Neural cell (in vitro differentiated cells): Measurements from ENCODE around the gene EMC10. TPM values are rescaled to one million over a fixed set of nuclear protein-coding genes. Genes with fewer than 3 reads are reported as not detected.

Experiments
- H2AFZ ChIP-seq: fragments of 200-600, 300-800 bp; sonication (generic), shearing (Covaris generic); 2 replicates; pipeline ENCODE4 v1.6.0; 2014; ENCODE audit warnings: low read depth, mild to moderate bottlenecking, antibody characterized with exemption, low read length, moderate library complexity
- H3F3A ChIP-seq: fragments of 200-600 bp; shearing (Covaris generic); 2 replicates; pipeline ENCODE4 v1.6.1; 2016; ENCODE audit warnings: mild to moderate bottlenecking, moderate library complexity, mixed read lengths, antibody characterized with exemption, low read length; ENCODE audit not compliant: insufficient read depth, poor library complexity, severe bottlenecking
- H3K27ac ChIP-seq: fragments of 200-600, 300-800 bp; sonication (generic), shearing (Covaris generic); 2 replicates; pipeline ENCODE4 v1.5.1; 2014; ENCODE audit warnings: mild to moderate bottlenecking, low read length, moderate library complexity
- H3K27me3 ChIP-seq: fragments of 300-800, 200-600 bp; sonication (generic), shearing (Covaris generic); 2 replicates; pipeline ENCODE4 v1.6.0; 2014; ENCODE audit warnings: mild to moderate bottlenecking, low read depth, low read length, moderate library complexity; ENCODE audit not compliant: insufficient read depth
- H3K36me3 ChIP-seq: fragments of 300-800, 200-600 bp; sonication (generic), shearing (Covaris generic); 2 replicates; pipeline ENCODE4 v1.5.1; 2014; ENCODE audit warnings: mild to moderate bottlenecking, antibody characterized with exemption, low read length, moderate library complexity; ENCODE audit not compliant: insufficient read depth
- H3K4me2 ChIP-seq: fragments of 300-800, 200-600 bp; sonication (generic), shearing (Covaris generic); 2 replicates; pipeline ENCODE4 v1.6.0; 2014; ENCODE audit warnings: mild to moderate bottlenecking, low read length
- H3K4me3 ChIP-seq: fragments of 300-800, 200-600 bp; sonication (generic), shearing (Covaris generic); 2 replicates; pipeline ENCODE4 v1.5.1; 2014; ENCODE audit warnings: mild to moderate bottlenecking, low read length, moderate library complexity
- H3K79me2 ChIP-seq: fragments of 200-600 bp; shearing (Covaris generic); replicated peaks from 2 replicates; pipeline ENCODE4 v1.6.0; 2014; ENCODE audit warnings: mild to moderate bottlenecking, low read length, moderate library complexity; ENCODE audit not compliant: insufficient read depth
- H3K9ac ChIP-seq: fragments of 300-800, 200-600 bp; sonication (generic), shearing (Covaris generic); 2 replicates; pipeline ENCODE4 v1.6.1; 2016; ENCODE audit warnings: mild to moderate bottlenecking, low read length, mixed read lengths
- H3K9me2 ChIP-seq: fragments of 200-600 bp; shearing (Covaris generic); 2 replicates; pipeline ENCODE4 v1.6.1; 2016; ENCODE audit warnings: mild to moderate bottlenecking, low read length, mixed read lengths; ENCODE audit not compliant: insufficient read depth
- H3K9me3 ChIP-seq: fragments of 200-600, 300-800 bp; sonication (generic), shearing (Covaris generic); 2 replicates; pipeline ENCODE4 v1.6.1; 2016; ENCODE audit warnings: mild to moderate bottlenecking, mixed run types, low read length, moderate library complexity, mixed read lengths
- H4K20me1 ChIP-seq: fragments of 200-600 bp; shearing (Covaris generic); 2 replicates; pipeline ENCODE4 v1.6.1; 2016; ENCODE audit warnings: mild to moderate bottlenecking, mixed run types; ENCODE audit not compliant: insufficient read depth
- CTCF ChIP-seq: fragments of 450-650 bp; IDR thresholded peaks from 2 replicates; pipeline ENCODE4 v1.5.1; 2014; ENCODE audit warnings: antibody characterized with exemption, mild to moderate bottlenecking, moderate library complexity; ENCODE audit not compliant: poor library complexity, severe bottlenecking
- EP300 ChIP-seq: fragments of 450-650 bp; conservative IDR thresholded peaks from 2 replicates; pipeline ENCODE4 v1.6.1; 2014; ENCODE audit warnings: antibody characterized with exemption, mild to moderate bottlenecking, moderate library complexity; ENCODE audit not compliant: poor library complexity, severe bottlenecking
- EZH2 ChIP-seq: fragments of 200-600, 300-800 bp; shearing (Covaris generic), sonication (generic); IDR thresholded peaks from 2 replicates; pipeline ENCODE4 v1.6.1; 2014; ENCODE audit warnings: antibody characterized with exemption, low read length, borderline replicate concordance, mild to moderate bottlenecking; ENCODE audit not compliant: insufficient read depth, poor library complexity, severe bottlenecking
- MXI1 ChIP-seq: fragments of 450-650 bp; conservative IDR thresholded peaks from 2 replicates; pipeline ENCODE4 v1.6.1; 2014; ENCODE audit warnings: antibody characterized with exemption, mild to moderate bottlenecking; ENCODE audit not compliant: poor library complexity, severe bottlenecking
- POLR2AphosphoS5 ChIP-seq: IDR thresholded peaks from 2 replicates; pipeline ENCODE4 v1.6.1; 2012
- RAD21 ChIP-seq: fragments of 450-650 bp; conservative IDR thresholded peaks from 2 replicates; pipeline ENCODE4 v1.6.1; 2014; ENCODE audit warnings: antibody characterized with exemption, mild to moderate bottlenecking, moderate library complexity
- REST ChIP-seq: IDR thresholded peaks from 2 replicates; pipeline ENCODE4 v1.6.1; 2012; ENCODE audit warnings: borderline replicate concordance
- SMC3 ChIP-seq: fragments of 450-650 bp; conservative IDR thresholded peaks from 2 replicates; pipeline ENCODE4 v1.6.1; 2014; ENCODE audit warnings: antibody characterized with exemption, mild to moderate bottlenecking, moderate library complexity; ENCODE audit not compliant: poor library complexity
- TAF1 ChIP-seq: IDR thresholded peaks from 2 replicates; pipeline ENCODE4 v1.6.1; 2012; ENCODE audit warnings: low read depth
- polyA plus RNA-seq: library from polyadenylated mRNA; depleted of rRNA; stranded (reverse); fragments of >200 nt; gene quantifications from 2 replicates; pipeline ENCODE4 v1.2.3, GENCODE V29; 2014

EMC10 gene
- polyA plus RNA-seq, 1 donor from 2014 or later: 233 TPM

GRCh38 chr19:50457300-50457699 is 19.0 kb upstream of the EMC10 start:
- Histone ChIP-seq H3F3A (no peaks in the 10 kb centered on the region), H3K9me2 (no peaks in the 10 kb centered on the region), H3K4me2 (no peak overlapping the region), H3K36me3 (no peaks in the 10 kb centered on the region), H2AFZ (no peak overlapping the region), H3K79me2 (no peaks in the 10 kb centered on the region), H3K9me3 (no peaks in the 10 kb centered on the region), H3K4me3 (no peak overlapping the region), H3K27me3 (no peaks in the 10 kb centered on the region), H3K9ac (no peak overlapping the region), H3K27ac (no peak overlapping the region), H4K20me1 (no peaks in the 10 kb centered on the region)
- TF ChIP-seq POLR2AphosphoS5 (no peak), EP300 (no peak), REST (no peak), TAF1 (no peak)

- H3K9me2 ChIP-seq: no peaks in the 10 kb centered on the region
- H3K9ac ChIP-seq: no peak overlapping the region
- no peak overlapping the region for H3K27ac ChIP-seq
- H3K79me2 ChIP-seq: no peaks in the 10 kb centered on the region
- H3K36me3 ChIP-seq: no peaks in the 10 kb centered on the region
- H3K27me3 ChIP-seq: no peaks in the 10 kb centered on the region
- TF ChIP-seq REST (no peak), CTCF (no peak), SMC3 (no peak), EZH2 (no peak), MXI1 (no peak), POLR2AphosphoS5 (no peak), TAF1 (no peak), EP300 (no peak), RAD21 (no peak)
- no peak overlapping the region for H3K4me2 ChIP-seq
- H4K20me1 ChIP-seq: no peaks in the 10 kb centered on the region
- no peaks in the 10 kb centered on the region for H3K9me3 ChIP-seq
- no peak overlapping the region for H3K4me3 ChIP-seq
- H3F3A ChIP-seq: no peaks in the 10 kb centered on the region
- H2AFZ ChIP-seq: no peak overlapping the region
Measured at GRCh38 chr19:50458396-50459066, 17.8 kb upstream of the EMC10 start.
